B cell (primary cell): ENCODE measurements around the gene CLSTN2. TPM values are rescaled to one million over a fixed set of nuclear protein-coding genes. Genes with fewer than 3 reads are reported as not detected.

Source experiments
- ATAC-seq: fragments of 200-7000 bp; cut with Tn5 transposase; one replicate; pipeline ENCODE4 v1.10.0; 2021; ENCODE audit warnings: low read depth, mild to moderate bottlenecking, moderate number of reproducible peaks, moderate library complexity
- CTCF ChIA-PET: fragments of 350-600 bp; sonication (Branson Sonifier 250); formaldehyde crosslinking; loops from one replicate; lab custom pipeline; 2021; ENCODE audit warnings: antibody characterized with exemption, inconsistent platforms; lab: Charles Lee
- POLR2A ChIA-PET: fragments of 350-600 bp; sonication (Branson Sonifier 250); formaldehyde crosslinking; loops from one replicate; lab custom pipeline; 2021; ENCODE audit warnings: antibody characterized with exemption; lab: Charles Lee
- DNase-seq: peaks from one replicate; pipeline ENCODE4 v3.0.0; 2013
- H2AFZ ChIP-seq: 2 replicates; pipeline ENCODE4 v1.6.1; 2012; ENCODE audit warnings: mild to moderate bottlenecking, low read depth, low read length; ENCODE audit not compliant: insufficient read depth, poor library complexity, severe bottlenecking
- H3K27ac ChIP-seq, 2 donors: 1 replicate in 1 of 2; 2 replicates in 1 of 2; pipeline ENCODE4 v1.5.1; 2012 to 2013; ENCODE audit warnings: low read length in 2 of 2, mild to moderate bottlenecking in 2 of 2, moderate library complexity in 1 of 2
- H3K27me3 ChIP-seq, 4 experiments: fragments of 200-600 bp in 1 of 4; sonication (generic) in 1 of 4; replicated peaks in 1 of 4; 1 replicate in 2 of 4; 2 replicates in 2 of 4; pipeline versions ENCODE4 v1.6.1 to v1.7.0; 2013 to 2016; ENCODE audit warnings: low read length in 3 of 4, mild to moderate bottlenecking in 2 of 4, mixed read lengths in 1 of 4, moderate library complexity in 1 of 4; ENCODE audit not compliant: insufficient read depth in 4 of 4, control insufficient read depth in 3 of 4; ENCODE audit errors: control extremely low read depth in 1 of 4
- H3K36me3 ChIP-seq, 2 experiments: replicated peaks in 1 of 2; 1 replicate in 1 of 2; 2 replicates in 1 of 2; pipeline versions ENCODE4 v1.6.1 to v1.7.1; 2013; ENCODE audit warnings: low read length in 1 of 2; ENCODE audit not compliant: insufficient read depth in 2 of 2, control insufficient read depth in 1 of 2; ENCODE audit errors: control extremely low read depth in 1 of 2, extremely low read depth in 1 of 2
- H3K4me1 ChIP-seq, 2 donors: fragments of 200-600 bp in 1 of 2; sonication (generic) in 1 of 2; 1 replicate in 1 of 2; 2 replicates in 1 of 2; pipeline versions ENCODE4 v1.5.1 to v1.6.1; 2013 to 2017; ENCODE audit warnings: low read length in 2 of 2; ENCODE audit not compliant: control insufficient read depth in 2 of 2, insufficient read depth in 2 of 2
- H3K4me2 ChIP-seq: replicated peaks from 2 replicates; pipeline ENCODE3; 2012; ENCODE audit warnings: mild to moderate bottlenecking, low read depth, low read length; ENCODE audit not compliant: poor library complexity, severe bottlenecking
- H3K4me3 ChIP-seq, 5 experiments: fragments of 200-600 bp in 1 of 5; sonication (generic) in 1 of 5; 1 replicate in 3 of 5; 2 replicates in 2 of 5; pipeline versions ENCODE4 v1.5.1 to v1.7.0; 2011 to 2016; ENCODE audit warnings: low read length in 4 of 5, mild to moderate bottlenecking in 4 of 5, low read depth in 2 of 5, control low read depth in 1 of 5, moderate library complexity in 1 of 5; ENCODE audit not compliant: insufficient read depth in 1 of 5; ENCODE audit errors: control extremely low read depth in 1 of 5, extremely low read depth in 1 of 5
- H3K79me2 ChIP-seq: fragments of 200-600 bp; sonication (generic); one replicate; pipeline ENCODE4 v1.6.0; 2016; ENCODE audit warnings: low read length; ENCODE audit not compliant: control insufficient read depth, insufficient read depth
- H3K9ac ChIP-seq: fragments of 200-600 bp; sonication (generic); 2 replicates; pipeline ENCODE4 v1.6.1; 2017; ENCODE audit warnings: mild to moderate bottlenecking, low read length, moderate library complexity
- H3K9me3 ChIP-seq, 3 donors: one replicate each; pipeline versions ENCODE4 v1.6.1 to v1.7.1; 2013; ENCODE audit warnings: low read length in 2 of 3; ENCODE audit not compliant: control insufficient read depth in 2 of 3, insufficient read depth in 1 of 3; ENCODE audit errors: control extremely low read depth in 1 of 3
- H4K20me1 ChIP-seq: 2 replicates; pipeline ENCODE4 v1.6.0; 2012; ENCODE audit warnings: mild to moderate bottlenecking, low read length; ENCODE audit not compliant: insufficient read depth, control insufficient read depth, poor library complexity, severe bottlenecking
- H3K27ac Mint-ChIP-seq: one replicate; pipeline ENCODE4 v1.8.0; 2021; ENCODE audit warnings: mixed read lengths
- H3K27me3 Mint-ChIP-seq: one replicate; pipeline ENCODE4 v1.8.0; 2021; ENCODE audit warnings: mixed read lengths
- H3K4me1 Mint-ChIP-seq: one replicate; pipeline ENCODE4 v1.8.0; 2021; ENCODE audit warnings: mixed read lengths
- H3K4me3 Mint-ChIP-seq: one replicate; pipeline ENCODE4 v1.8.0; 2021; ENCODE audit warnings: mixed read lengths
- H3K9me3 Mint-ChIP-seq: one replicate; pipeline ENCODE4 v1.8.0; 2022; ENCODE audit warnings: mixed read lengths; ENCODE audit not compliant: insufficient read depth
- EZH2 ChIP-seq: IDR thresholded peaks from 2 replicates; pipeline ENCODE4 v1.6.1; 2012; ENCODE audit warnings: borderline replicate concordance, low read depth, mild to moderate bottlenecking, moderate library complexity, low read length; ENCODE audit not compliant: insufficient read depth, poor library complexity, severe bottlenecking
- whole genome bisulfite sequencing: methylation state at CpG from one replicate; pipeline ENCODE4 v1.1.5; 2013; ENCODE audit warnings: missing lambda C conversion rate; ENCODE audit not compliant: insufficient coverage; 5-methylcytosine and 5-hydroxymethylcytosine counted together
- intact Hi-C: fragments of 100-400 bp; cut with micrococcal nuclease; formaldehyde crosslinking; loops from one replicate; pipeline ENCODE4 v1.10.0; 2022
- polyA plus RNA-seq: library from polyadenylated mRNA; depleted of rRNA; stranded (reverse); fragments of >200 nt; gene quantifications from 2 replicates; pipeline ENCODE4 v1.2.3, GENCODE V29; 2012
- total RNA-seq, 2 donors: library from RNA; stranded (reverse); fragments of 120-200 nt in 1 of 2; gene quantifications; 1 replicate in 1 of 2; 2 replicates in 1 of 2; pipeline versions ENCODE4 v1.2.3 to v1.2.4, GENCODE V29; 2013 to 2022
- TF ChIP-seq, protein P1 (sequence below): fragments of 200-600 bp; IDR thresholded peaks from one replicate; pipeline ENCODE4 v1.8.0; 2022; ENCODE audit warnings: antibody characterized with exemption, mild to moderate bottlenecking

CLSTN2 gene
- total and polyA plus RNA-seq, 2 donors (not counting 1 experiment from before 2014, with no cell fraction given): not detected

- ChIA-PET CTCF (no interaction called here), POLR2A (no interaction called here)
- intact Hi-C loops: no loop called here
- DNase-seq (no peak), ATAC-seq (no peak)
- no peaks in the 10 kb centered on the region for H3K9me3 ChIP-seq
- H4K20me1 ChIP-seq: no peaks in the 10 kb centered on the region
- no peaks in the 10 kb centered on the region for H3K4me1 ChIP-seq
- no peaks in the 10 kb centered on the region for H3K27me3 ChIP-seq
- no peaks in the 10 kb centered on the region for H3K4me1 Mint-ChIP-seq
- 100% methylated on average over 3 of the region's 3 CpGs for WGBS
- no peak overlapping the region for H3K4me2 ChIP-seq
- no peak overlapping the region for H3K4me3 ChIP-seq
- no peak overlapping the region for H3K27ac ChIP-seq
- no peak overlapping the region for H3K9ac ChIP-seq
- no peak overlapping the region for H2AFZ ChIP-seq
- no peaks in the 10 kb centered on the region for H3K79me2 ChIP-seq
- peaks cover 4% of the 10 kb centered on the region for H3K9me3 Mint-ChIP-seq
- H3K27me3 Mint-ChIP-seq: no peaks in the 10 kb centered on the region
- no peak overlapping the region for H3K27ac Mint-ChIP-seq
- H3K36me3 ChIP-seq: no peaks in the 10 kb centered on the region
- TF ChIP-seq, protein P1, sequence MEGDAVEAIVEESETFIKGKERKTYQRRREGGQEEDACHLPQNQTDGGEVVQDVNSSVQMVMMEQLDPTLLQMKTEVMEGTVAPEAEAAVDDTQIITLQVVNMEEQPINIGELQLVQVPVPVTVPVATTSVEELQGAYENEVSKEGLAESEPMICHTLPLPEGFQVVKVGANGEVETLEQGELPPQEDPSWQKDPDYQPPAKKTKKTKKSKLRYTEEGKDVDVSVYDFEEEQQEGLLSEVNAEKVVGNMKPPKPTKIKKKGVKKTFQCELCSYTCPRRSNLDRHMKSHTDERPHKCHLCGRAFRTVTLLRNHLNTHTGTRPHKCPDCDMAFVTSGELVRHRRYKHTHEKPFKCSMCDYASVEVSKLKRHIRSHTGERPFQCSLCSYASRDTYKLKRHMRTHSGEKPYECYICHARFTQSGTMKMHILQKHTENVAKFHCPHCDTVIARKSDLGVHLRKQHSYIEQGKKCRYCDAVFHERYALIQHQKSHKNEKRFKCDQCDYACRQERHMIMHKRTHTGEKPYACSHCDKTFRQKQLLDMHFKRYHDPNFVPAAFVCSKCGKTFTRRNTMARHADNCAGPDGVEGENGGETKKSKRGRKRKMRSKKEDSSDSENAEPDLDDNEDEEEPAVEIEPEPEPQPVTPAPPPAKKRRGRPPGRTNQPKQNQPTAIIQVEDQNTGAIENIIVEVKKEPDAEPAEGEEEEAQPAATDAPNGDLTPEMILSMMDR: no peak
- TF ChIP-seq EZH2: no peak
- no peak overlapping the region for H3K4me3 Mint-ChIP-seq
Measured at GRCh38 chr3:140416666-140417065, 481.7 kb downstream of the CLSTN2 start.

DNA sequence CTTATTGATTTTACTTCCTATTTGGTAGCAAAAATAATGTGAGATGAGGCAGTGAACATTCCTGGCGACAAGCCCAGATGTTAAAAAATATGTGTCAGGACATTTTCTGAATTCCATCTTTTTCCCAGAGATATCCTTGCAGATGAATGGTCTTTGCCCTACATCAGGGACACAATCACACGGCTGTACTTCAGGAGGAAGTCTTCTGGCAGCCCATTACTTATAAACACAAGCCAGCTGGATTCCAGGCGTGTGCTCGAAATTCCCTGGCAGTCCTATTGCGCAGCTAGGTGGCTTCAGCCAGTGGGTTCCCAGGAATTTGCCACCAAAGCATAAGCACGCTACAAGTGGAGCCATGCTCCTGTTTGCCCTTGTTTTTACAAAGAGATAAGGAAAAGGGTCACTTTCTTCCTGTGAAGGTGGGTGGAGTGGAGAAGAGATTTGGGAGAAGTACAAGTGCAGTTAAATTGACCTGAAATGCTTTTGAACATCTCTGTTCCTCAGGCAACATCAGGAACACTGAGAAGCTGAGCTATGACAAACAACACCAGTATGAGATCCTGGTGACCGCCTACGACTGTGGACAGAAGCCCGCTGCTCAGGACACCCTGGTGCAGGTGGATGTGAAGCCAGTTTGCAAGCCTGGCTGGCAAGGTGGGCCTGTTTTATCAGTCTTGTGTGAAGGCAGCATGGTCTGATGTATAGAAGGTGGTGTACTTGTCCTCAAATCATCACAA, 485.8 kb downstream of the CLSTN2 start:
- ChIA-PET POLR2A (no interaction called here), CTCF (no interaction called here)
- H3K9me3 Mint-ChIP-seq: peaks cover 1% of the 10 kb centered on the region
- H3K4me1 ChIP-seq: no peaks in the 10 kb centered on the region
- no peak overlapping the region for H3K4me3 Mint-ChIP-seq
- intact Hi-C loops: no loop called here
- H2AFZ ChIP-seq: no peak overlapping the region
- no peak overlapping the region for H3K27ac ChIP-seq
- H3K9ac ChIP-seq: no peak overlapping the region
- H3K4me1 Mint-ChIP-seq: no peaks in the 10 kb centered on the region
- no peak for ATAC-seq
- no peaks in the 10 kb centered on the region for H3K36me3 ChIP-seq
- H3K27ac Mint-ChIP-seq: no peak overlapping the region
- no peak overlapping the region for H3K4me2 ChIP-seq
- no peak for DNase-seq
- H4K20me1 ChIP-seq: no peaks in the 10 kb centered on the region
- no peaks in the 10 kb centered on the region for H3K27me3 ChIP-seq
- no peaks in the 10 kb centered on the region for H3K79me2 ChIP-seq
- TF ChIP-seq EZH2: no peak
- TF ChIP-seq, protein P1: no peak
- H3K27me3 Mint-ChIP-seq: no peaks in the 10 kb centered on the region
- H3K4me3 ChIP-seq: no peak overlapping the region
- no peaks in the 10 kb centered on the region for H3K9me3 ChIP-seq
- 60% methylated on average over 9 of the region's 9 CpGs for WGBS
